Frontal cortex (tissue), 4 donors: Measurements from ENCODE around the gene RFK. TPM values are rescaled to one million over a fixed set of nuclear protein-coding genes. Genes with fewer than 3 reads are reported as not detected.

Source experiments
- DNase-seq, 2 donors: peaks; one replicate each; pipeline ENCODE4 v3.0.0; 2012; ENCODE audit warnings: low spot score in 2 of 2
- FAIRE-seq: peaks from 2 replicates; lab custom pipeline; 2012; peaks lifted over from hg19 to GRCh38; lab: Jason Lieb, UNC
- total RNA-seq: library from RNA; depleted of rRNA; stranded (reverse); fragments of >200 nt; gene quantifications from one replicate; pipeline ENCODE4 v1.2.3, GENCODE V29; 2014
- donor health status: control.
- donor health status: control.
- donor health status: control.

Gene RFK
- total RNA-seq, 1 donor from 2014 or later = 110 TPM

GRCh38 chr9:76414661-76415060 is 20.4 kb upstream of the RFK start:
- DNase-seq (no peak), FAIRE-seq (no peak)

GRCh38 chr9:76413658-76414057 is 19.4 kb upstream of the RFK start:
- no peak for FAIRE-seq
- DNase-seq = no peak

- FAIRE-seq = no peak
Observed at GRCh38 chr9:76412638-76413037, 18.4 kb upstream of the RFK start.

GRCh38 chr9:76405868-76406267 is 11.6 kb upstream of the RFK start:
- no peak for FAIRE-seq
- DNase-seq = no peak

More at GRCh38 chr9:76412638-76413037, 18.4 kb upstream of the RFK start:
- no peak for DNase-seq

GRCh38 chr9:76405340-76405739 is 11.1 kb upstream of the RFK start:
- no peak for FAIRE-seq

GRCh38 chr9:76404401-76404800 is 10.2 kb upstream of the RFK start:
- FAIRE-seq (no peak), DNase-seq (no peak)

More at GRCh38 chr9:76405340-76405739, 11.1 kb upstream of the RFK start:
- DNase-seq = no peak

GRCh38 chr9:76403352-76403751 is 9.1 kb upstream of the RFK start:
- no peak for FAIRE-seq
- DNase-seq = peak in 1 of 2 donors; percentile 21

- DNase-seq = no peak
- no peak for FAIRE-seq
Observed at GRCh38 chr9:76401580-76402354, 7.5 kb upstream of the RFK start.

GRCh38 chr9:76401176-76401575 is 7.0 kb upstream of the RFK start:
- FAIRE-seq = no peak

GRCh38 chr9:76400534-76401096 is 6.4 kb upstream of the RFK start:
- DNase-seq = no peak
- no peak for FAIRE-seq

More at GRCh38 chr9:76401176-76401575, 7.0 kb upstream of the RFK start:
- DNase-seq = no peak

GRCh38 chr9:76399856-76400255 is 5.6 kb upstream of the RFK start:
- FAIRE-seq = no peak
- no peak for DNase-seq

GRCh38 chr9:76396597-76396996 is 2.4 kb upstream of the RFK start:
- DNase-seq = no peak
- no peak for FAIRE-seq

- no peak for FAIRE-seq
- no peak for DNase-seq
Observed at GRCh38 chr9:76396144-76396543, 1.9 kb upstream of the RFK start.

GRCh38 chr9:76395381-76395780 is 1.2 kb upstream of the RFK start:
- no peak for FAIRE-seq

GRCh38 chr9:76394960-76395252 is 680 bp upstream of the RFK start:
- FAIRE-seq = no peak
- DNase-seq = peak; percentile 19 to 41

More at GRCh38 chr9:76395381-76395780, 1.2 kb upstream of the RFK start:
- no peak for DNase-seq

- FAIRE-seq (no peak), DNase-seq (no peak)
Observed at GRCh38 chr9:76390656-76391055, 3.6 kb downstream of the RFK start.

- DNase-seq = no peak
- no peak for FAIRE-seq
Observed at GRCh38 chr9:76379494-76379893, 14.7 kb downstream of the RFK start.

- DNase-seq (no peak), FAIRE-seq (no peak)
Observed at GRCh38 chr9:76378367-76379073, 15.7 kb downstream of the RFK start.

- no peak for DNase-seq
- no peak for FAIRE-seq
Observed at GRCh38 chr9:76377791-76378190, 16.4 kb downstream of the RFK start.

- peak in 1 of 2 donors; percentile 36 for DNase-seq
- FAIRE-seq = no peak
Observed at GRCh38 chr9:76374783-76375559, 19.3 kb downstream of the RFK start.
